Measurements from ENCODE around the gene LARP7. TPM values are rescaled to one million over a fixed set of nuclear protein-coding genes. Genes with fewer than 3 reads are reported as not detected.
A peak's percentile ranks its signal among the peaks of the same experiment; 100 is the strongest.
"Not testable (repeated sequence)": the region's sequence is repeated elsewhere in the genome, so short reads cannot be mapped to it uniquely, and the experiment has no call there.

Gene LARP7
- total and polyA plus RNA-seq, 8 donors: 18.1 to 100 (median 38.8) TPM

GRCh38 chr4:112704991-112705845 lies 68.3 kb downstream of the LARP7 start:
- TF ChIP-seq POLR2AphosphoS5 (IDR thresholded peaks at IDR 0.05) (no peak), EP300 (IDR thresholded peaks at IDR 0.05) (no peak), POLR2A (IDR thresholded peaks at IDR 0.05) (no peak), CTCF (IDR thresholded peaks at IDR 0.05) (no peak)
- H3K27ac ChIP-seq: peak overlapping the region in 1 of 5 donors; percentile 60
- peak overlapping the region; percentile 53 to 65 (median 60) for H3K4me3 ChIP-seq
- peak; percentile 39 to 79 for DNase-seq
- 2 to 4% (median 3%) methylated on average over 29 to 43 of the region's 43 CpGs for WGBS, 5 donors
- H3K4me1 ChIP-seq: peaks cover 7 to 22% (median 16%) of the 10 kb centered on the region in 4 donors
- no peaks in the 10 kb centered on the region for H3K36me3 ChIP-seq
- no peaks in the 10 kb centered on the region for H3K9me3 ChIP-seq
- intact Hi-C loops (cut with DNase I; ENCODE audit: low total_unique reads): no loop called here
- H3K27me3 ChIP-seq: peaks cover 0 to 58% (median 33%) of the 10 kb centered on the region in 3 donors

GRCh38 chr4:112705891-112706839 lies 69.2 kb downstream of the LARP7 start:
- peak in 1 of 2 donors; percentile 35 for DNase-seq
- Histone ChIP-seq H3K27ac (peak overlapping the region in 1 of 5 donors; percentile 67), H3K4me1 (peaks cover 7 to 22% (median 16%) of the 10 kb centered on the region in 4 donors), H3K4me3 (peak overlapping the region; percentile 53 to 65 (median 60)), H3K27me3 (peaks cover 0 to 58% (median 33%) of the 10 kb centered on the region in 3 donors)
- H3K36me3 ChIP-seq; H3K9me3 ChIP-seq; intact Hi-C loops (cut with DNase I; ENCODE audit: low total_unique reads): not testable (repeated sequence)
- 0 to 2% (median 1%) methylated on average over 15 to 34 of the region's 74 CpGs for WGBS, 5 donors

- peaks cover 0 to 58% (median 33%) of the 10 kb centered on the region in 3 donors for H3K27me3 ChIP-seq
- no peak for DNase-seq
- no peaks in the 10 kb centered on the region for H3K36me3 ChIP-seq
- 3 to 10% (median 8%) methylated on average over 4 of the region's 4 CpGs for WGBS, 5 donors
- peak overlapping the region; percentile 53 to 65 (median 60) for H3K4me3 ChIP-seq
- no peaks in the 10 kb centered on the region for H3K9me3 ChIP-seq
- intact Hi-C loops (cut with DNase I; ENCODE audit: low total_unique reads): no loop called here
- TF ChIP-seq POLR2A (IDR thresholded peaks at IDR 0.05): no peak
- no peak for TF ChIP-seq POLR2AphosphoS5 (IDR thresholded peaks at IDR 0.05)
- TF ChIP-seq CTCF (IDR thresholded peaks at IDR 0.05): no peak
- TF ChIP-seq EP300 (IDR thresholded peaks at IDR 0.05): no peak
- no peak overlapping the region for H3K27ac ChIP-seq
- peaks cover 7 to 22% (median 16%) of the 10 kb centered on the region in 4 donors for H3K4me1 ChIP-seq
These were observed 69.9 kb downstream of the LARP7 start for GRCh38 chr4:112706840-112707207.

Small RNA genes within 50 kb of the gene (small RNA-seq; reads per million reads assigned to genes)
- gene MIR302A (0 reads per million in 4 donors), gene MIR302C (0 reads per million in 4 donors), gene MIR302D (0 reads per million in 4 donors), gene MIR367 (0 reads per million in 4 donors), gene WRBP1 (0 reads per million in 4 donors)

Other genes with a start within 250 kb of the LARP7 start
- not detected for gene NEUROG2, start 121.0 kb upstream of the LARP7 start, total RNA-seq
- gene NEUROG2, start 121.0 kb upstream of the LARP7 start, polyA plus RNA-seq: not detected
- 10 to 100 TPM in 2 of 5 donors, 1 to 10 TPM in 3; 1.8 to 20.6 (median 7.4) TPM for gene ZGRF1, start 234 bp upstream of the LARP7 start, total RNA-seq
- 1 to 10 TPM in 2 of 3 donors, under 1 TPM in 1; 0.46 to 4.0 (median 1.1) TPM for gene ZGRF1, start 234 bp upstream of the LARP7 start, polyA plus RNA-seq

Data from stomach (tissue), 9 donors.